GM19193 (cell line): ENCODE results near the gene FOXN3.

ENCODE experiments used
- POLR2A ChIP-seq: IDR thresholded peaks from 4 replicates; pipeline ENCODE4 v1.6.1; 2011; ENCODE audit not compliant: insufficient read depth, insufficient read length; ENCODE audit errors: extremely low read depth

FOXN3 gene, protein sequence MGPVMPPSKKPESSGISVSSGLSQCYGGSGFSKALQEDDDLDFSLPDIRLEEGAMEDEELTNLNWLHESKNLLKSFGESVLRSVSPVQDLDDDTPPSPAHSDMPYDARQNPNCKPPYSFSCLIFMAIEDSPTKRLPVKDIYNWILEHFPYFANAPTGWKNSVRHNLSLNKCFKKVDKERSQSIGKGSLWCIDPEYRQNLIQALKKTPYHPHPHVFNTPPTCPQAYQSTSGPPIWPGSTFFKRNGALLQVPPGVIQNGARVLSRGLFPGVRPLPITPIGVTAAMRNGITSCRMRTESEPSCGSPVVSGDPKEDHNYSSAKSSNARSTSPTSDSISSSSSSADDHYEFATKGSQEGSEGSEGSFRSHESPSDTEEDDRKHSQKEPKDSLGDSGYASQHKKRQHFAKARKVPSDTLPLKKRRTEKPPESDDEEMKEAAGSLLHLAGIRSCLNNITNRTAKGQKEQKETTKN

DNA sequence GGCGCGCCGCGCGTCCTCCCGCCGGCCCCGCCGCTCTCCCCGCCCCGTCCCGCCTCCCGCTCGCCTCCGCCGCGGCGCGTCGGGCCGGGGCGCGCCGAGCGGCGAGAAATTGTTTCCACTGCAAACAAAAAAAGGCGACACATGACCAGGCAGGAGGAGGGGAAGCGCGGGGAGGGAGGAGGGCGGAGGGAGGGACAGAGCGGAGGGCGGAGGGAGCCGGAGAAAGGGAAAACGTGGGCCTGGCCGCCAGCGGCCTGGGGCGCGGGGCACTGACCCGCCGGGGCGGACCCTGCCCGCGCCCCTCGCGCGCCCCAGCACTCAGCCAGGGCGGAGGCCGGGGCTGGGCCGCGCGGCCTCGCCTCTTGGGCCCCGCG is at the start of gene FOXN3:
Gene FOXN3 (minus strand): TSS at position 143 of the 374 bp plus-strand sequence. CDS start 4,757 bp downstream, outside the sequence.
- TF ChIP-seq POLR2A = no peak

DNA sequence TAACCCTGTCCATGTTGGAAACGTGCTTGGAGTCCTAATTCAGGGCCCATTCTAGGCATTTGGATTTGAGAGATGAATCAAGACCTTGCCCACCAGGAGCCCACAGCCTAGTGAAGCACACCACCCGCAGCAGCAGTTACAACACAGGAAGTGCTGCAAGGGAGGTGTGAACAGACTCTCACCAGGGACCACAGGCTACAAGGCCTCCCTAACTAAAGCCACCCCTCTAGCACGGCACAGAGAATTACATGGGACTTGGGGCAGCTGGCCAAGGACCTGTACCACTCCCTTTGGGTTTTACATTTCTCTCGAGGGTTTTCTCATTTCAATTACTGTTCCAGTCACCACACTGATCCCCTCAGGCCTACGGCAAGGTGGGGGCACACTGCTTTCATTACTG is 49.5 kb upstream of the FOXN3 start:
- TF ChIP-seq POLR2A = no peak

DNA sequence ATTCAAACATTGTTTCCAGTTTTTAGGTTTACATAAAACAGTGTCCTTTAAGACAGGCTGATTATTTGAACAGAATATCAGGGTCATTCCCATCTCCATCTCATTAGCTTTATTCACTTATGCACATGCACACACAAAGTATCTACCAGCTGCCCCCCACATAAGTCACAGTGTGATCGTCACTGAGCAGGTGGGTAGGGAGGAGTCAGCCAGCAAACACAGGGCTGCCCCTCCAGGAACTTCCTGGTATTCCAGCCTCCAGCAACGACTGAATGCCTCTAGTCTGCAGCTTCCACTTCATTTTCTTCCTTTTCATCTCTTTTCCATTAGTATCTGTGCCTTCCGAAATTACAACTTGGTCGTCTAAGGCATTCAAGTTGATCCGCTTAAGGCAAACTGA is 48.8 kb upstream of the FOXN3 start:
- no peak for TF ChIP-seq POLR2A

DNA sequence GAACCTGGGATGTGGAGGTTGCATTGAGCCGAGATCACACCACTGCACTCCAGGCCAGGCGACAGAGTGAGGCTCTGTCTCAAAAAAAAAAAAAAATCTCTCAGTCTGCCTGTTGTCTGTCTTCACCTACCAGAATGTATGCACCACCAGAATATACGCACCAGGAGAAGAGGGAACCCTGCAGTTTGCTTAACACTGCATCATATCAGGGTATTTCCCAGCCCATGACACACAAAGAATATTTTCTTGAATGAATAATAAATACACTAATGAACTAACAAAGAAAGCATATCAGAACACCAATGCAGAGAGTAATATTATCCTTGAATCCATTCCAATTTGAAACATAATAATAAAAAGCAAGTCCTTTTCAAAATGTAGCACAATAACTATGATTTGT is 44.2 kb upstream of the FOXN3 start:
- no peak for TF ChIP-seq POLR2A

DNA sequence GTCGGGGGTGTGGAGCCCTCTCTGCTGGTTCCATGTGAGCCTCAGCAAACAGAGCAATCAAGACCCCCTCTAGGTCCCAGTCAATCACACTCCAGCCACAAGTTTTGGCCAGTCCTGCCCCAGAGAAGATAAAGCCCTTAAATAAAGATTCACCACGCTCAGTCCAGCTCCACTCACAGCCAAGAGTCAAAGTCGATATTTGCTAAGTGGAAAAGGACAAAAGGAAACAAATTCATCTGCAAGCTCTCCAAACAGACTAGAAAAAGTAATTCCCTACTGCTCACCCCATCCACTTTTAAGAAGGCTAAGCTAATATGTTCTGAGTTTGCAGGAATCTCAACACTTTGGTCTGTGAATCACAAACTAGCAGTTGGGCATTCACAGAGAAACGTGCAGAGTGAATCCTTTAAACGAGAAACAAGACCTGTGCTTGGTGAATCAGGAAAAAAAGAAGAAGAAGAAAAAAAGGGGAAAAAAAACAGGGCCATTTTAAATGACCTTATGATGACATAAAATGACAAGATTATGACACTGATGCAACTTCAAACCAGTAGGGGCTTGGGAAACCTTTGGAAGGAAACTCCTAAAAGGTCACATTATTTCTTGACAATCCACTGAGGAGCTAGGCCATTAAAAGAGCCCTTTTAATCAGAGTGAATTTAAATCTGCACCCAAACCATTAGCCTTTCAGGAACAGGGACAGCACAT is 41.8 kb upstream of the FOXN3 start:
- no peak for TF ChIP-seq POLR2A

DNA sequence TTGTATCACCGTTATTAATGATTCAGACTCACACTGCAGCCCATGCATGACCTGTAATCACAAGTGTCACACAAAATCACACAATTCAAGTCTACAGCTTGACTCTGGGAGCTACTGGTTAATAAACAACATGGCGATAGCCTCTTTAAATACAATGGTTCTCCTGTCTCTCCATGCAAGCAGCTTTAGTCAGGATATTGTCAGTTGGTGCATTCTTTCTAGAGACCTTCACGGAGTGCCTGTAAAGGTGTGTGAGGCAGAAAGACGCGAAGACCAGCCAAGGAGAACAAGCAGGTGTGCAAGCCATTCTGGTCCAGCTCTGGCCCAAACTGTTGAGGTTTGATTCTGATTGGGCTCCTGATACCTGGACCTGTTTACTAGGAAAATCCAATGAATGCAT is 40.0 kb upstream of the FOXN3 start:
- no peak for TF ChIP-seq POLR2A

DNA sequence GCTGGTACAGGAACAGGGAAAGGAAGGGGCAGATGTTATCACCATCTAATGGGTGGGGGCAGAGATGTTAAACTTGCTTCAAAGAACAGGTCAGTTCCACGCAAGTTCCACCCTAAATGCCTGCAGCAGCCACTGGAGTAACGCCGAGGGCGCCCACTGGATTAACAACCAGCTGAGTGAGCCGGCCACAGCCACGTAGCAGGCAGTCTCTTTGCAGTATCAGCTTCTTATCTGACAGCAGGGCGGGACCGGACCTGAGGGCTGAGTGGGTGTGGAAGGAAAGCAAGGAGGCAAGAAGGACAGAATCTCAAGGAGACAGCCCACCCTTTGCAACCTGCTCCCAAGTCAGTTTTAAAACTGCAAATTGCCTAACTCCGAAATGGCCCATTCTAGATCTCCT is 38.4 kb upstream of the FOXN3 start:
- no peak for TF ChIP-seq POLR2A

DNA sequence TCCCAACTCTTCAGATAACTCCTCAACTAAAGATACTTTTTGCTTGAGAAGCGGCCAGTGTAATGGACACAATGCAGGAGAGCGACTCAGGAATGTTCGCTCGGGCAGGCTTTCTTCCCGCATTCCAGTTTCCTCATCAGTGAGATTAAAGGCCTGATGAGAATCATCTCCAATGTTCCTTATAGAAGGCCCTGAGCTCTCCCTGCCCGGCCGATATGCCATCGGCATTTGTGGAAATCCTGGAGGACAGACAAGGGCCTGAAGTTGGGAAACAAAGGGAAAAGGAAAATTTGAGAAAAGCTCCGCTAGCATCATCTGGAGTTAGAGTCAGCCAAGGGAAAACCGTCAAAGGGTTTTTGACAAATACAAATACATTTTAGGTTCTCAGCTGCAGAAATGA is 38.0 kb upstream of the FOXN3 start:
- TF ChIP-seq POLR2A = no peak

DNA sequence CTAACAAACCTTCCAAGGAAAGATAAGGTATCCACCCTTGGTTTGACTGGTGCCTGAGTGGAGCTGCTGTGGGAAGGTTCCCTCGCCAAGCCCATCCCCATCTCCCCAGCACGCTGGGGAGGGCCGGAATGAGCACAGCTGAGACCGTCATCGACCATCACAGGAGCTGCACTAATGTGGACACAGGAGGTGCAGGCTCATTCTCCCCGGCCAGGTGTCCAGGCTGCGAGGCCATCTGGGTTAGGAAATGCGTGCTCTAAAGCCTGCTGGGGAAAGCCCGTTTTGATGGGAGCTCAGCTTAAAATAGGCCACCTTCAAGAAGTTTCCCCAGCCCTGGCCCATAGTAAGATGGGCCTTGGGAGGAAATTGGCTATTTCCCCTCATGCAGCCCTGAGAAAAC is 35.2 kb upstream of the FOXN3 start:
- no peak for TF ChIP-seq POLR2A

DNA sequence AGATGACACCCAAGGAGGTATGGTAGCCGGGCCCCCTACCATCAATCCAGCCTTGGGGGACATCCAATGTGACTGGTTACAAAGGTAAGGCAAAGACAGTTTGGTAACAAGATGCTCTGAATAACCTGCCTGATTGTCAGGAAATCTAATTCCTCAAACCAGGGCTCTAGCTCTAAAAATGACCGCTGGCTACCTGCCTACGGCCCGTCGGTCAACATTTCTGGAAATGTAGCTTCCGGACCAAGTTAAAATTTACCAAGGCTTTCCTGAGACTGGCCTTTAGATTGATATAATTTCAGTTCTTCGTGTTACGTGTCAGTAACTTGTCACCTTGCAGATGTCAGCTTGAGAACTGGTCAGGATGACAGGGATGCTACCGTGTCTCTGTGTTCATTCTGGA is 34.2 kb upstream of the FOXN3 start:
- TF ChIP-seq POLR2A = no peak

DNA sequence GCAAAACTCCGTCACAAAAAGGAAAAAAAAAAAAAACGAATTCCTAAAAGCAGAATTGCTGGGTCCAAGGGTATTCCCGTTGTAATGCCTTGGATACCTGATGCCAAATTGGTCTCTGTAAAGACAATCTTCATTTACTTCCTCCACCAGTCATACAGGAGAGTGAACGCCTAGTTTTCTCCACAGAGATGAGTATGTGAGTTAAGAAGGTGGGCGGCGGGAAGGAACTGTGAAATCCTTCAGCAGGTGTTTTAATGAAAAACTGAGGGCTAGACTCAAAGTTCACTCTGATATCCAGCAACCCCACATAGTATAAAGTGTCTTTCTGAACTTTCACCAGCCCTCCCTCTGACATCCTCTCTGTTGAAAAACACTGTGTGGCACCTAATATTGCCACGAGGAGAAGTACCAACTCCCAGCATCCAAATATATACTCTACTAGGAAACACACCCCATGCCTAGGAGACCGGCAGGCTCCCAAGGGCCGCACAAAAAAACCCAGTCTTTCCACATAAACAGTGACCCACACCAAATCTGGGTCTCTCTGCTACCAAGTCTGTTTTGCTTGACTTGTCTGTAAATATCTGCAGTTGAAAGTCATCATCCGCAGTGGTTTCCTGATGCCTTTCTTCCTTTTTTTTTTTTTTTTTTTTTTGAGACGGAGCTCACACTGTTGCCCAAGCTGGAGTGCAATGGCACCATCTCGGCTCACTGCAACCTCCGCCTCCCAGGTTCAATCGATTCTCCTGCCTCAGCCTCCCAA is 30.3 kb upstream of the FOXN3 start:
- TF ChIP-seq POLR2A = no peak

DNA sequence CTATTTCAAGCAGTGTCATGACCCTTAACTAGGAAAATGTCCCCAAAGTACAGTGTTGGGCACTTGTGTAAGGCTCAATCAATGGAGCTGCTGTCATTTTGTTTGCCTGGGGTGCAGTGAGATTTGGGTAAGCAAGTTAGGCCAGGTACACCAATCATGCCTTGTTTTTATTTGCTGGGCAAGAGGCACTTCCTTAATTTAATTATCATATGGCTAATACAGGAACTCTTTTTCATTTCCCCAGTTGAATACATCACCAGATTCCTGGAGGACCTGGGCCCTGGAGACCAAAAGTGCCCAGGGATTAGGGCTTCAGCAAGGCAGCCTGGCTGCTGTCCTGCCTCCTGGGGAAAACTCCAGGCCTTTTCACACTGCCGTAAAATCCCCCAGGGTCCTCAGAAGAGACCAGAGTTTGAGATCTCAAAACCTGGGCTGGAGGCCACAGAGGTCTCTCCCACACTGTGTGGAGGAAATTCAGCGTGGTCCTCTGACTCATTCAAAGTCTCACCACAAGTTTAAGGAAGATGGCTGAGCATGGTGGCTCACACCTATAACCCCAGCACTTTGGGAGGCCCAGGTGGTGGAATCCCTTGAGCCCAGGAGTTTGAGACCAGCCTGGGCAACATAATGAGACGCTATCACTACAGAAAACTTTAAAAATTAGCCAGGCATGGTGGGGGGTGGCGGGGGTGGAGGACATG is 28.4 kb upstream of the FOXN3 start:
- TF ChIP-seq POLR2A = no peak

DNA sequence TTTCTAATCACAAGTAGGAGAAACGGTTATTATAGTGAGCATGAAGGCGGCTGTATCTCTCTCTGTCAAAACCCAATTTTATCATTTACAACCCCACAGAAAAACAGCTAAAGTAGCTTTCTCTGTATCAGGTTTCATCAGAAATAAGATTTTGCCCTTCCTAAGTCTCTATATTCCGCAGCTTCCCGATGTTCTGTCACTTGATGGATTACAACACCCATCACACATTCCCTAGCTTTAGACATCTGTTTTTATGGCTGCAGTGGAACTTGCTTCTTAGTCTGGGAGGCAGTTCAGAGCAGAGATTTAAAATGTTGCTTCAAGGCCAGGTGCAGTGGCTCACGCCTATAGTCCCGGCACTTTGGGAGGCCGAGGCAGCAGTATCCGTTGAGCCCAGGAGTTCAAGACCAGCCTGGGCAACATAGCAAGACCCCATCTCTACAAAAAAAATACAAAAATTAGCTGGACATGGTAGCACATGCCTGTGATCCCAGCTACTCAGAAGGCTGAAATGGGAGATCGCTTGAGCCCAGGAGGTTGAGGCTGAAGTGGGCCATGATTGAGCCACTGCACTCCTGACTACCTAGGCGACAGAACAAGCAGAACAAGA is 27.6 kb upstream of the FOXN3 start:
- no peak for TF ChIP-seq POLR2A

DNA sequence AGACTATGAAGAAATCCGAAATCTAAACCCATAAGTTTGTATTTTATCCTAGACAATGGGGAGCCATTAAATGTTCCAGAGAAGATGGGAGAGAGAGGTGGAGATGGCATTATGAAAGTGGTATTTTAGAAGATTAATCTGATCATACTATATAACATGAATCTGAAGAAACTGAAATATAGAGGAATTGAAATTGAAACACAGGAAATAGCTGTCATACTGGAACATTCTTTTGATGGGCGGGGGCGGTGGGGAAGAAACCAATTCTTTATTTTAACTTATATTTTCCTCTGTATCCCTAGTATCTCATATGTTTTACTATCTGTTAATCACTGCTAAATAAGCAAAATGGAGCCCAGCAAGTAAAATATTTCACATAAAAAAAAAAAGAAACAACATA is 27.0 kb upstream of the FOXN3 start:
- TF ChIP-seq POLR2A = no peak
